HepG2 (cell line): ENCODE data around the gene PLXNA3. TPM values are rescaled to one million over a fixed set of nuclear protein-coding genes. Genes with fewer than 3 reads are reported as not detected.

Source experiments
- ATAC-seq: fragments of 200-7000 bp; cut with Tn5 transposase; 3 replicates; pipeline ENCODE4 v1.9.1; 2020; ENCODE audit warnings: mild to moderate bottlenecking, moderate library complexity
- BruUV-seq: library from RNA; stranded (reverse); fragments of 400-500 nt; replicated peaks from 2 replicates; lab custom pipeline; 2021; lab: Mats Ljungman, UMichigan
- CTCF ChIA-PET: fragments of 300-600 bp; formaldehyde crosslinking; extraction: SDS; loops from one replicate; lab custom pipeline; 2021; ENCODE audit warnings: low total read pairs, inconsistent platforms, low intra/inter-chr PET ratio; lab: Yijun Ruan, JAX
- POLR2A ChIA-PET: fragments of 350-600 bp; sonication (Branson Sonifier 250); formaldehyde crosslinking; loops from one replicate; lab custom pipeline; 2020; ENCODE audit warnings: antibody characterized with exemption, inconsistent platforms; lab: Yijun Ruan, JAX
- DNase-seq: peaks from one replicate; pipeline ENCODE4 v3.0.0-alpha.2; 2015; ENCODE audit warnings: low spot score
- FAIRE-seq: peaks from 3 replicates; lab custom pipeline; 2011; peaks lifted over from hg19 to GRCh38; lab: Jason Lieb, UNC
- H2AFZ ChIP-seq: one replicate; pipeline ENCODE4 v1.6.1; 2011; ENCODE audit warnings: low read length, inconsistent platforms
- H3K27ac ChIP-seq: fragments of 300-600 bp; 3 replicates; pipeline ENCODE4 v1.8.0; 2011; ENCODE audit warnings: mixed run types, mild to moderate bottlenecking, mixed read lengths, low read length, inconsistent platforms; ENCODE audit not compliant: insufficient read depth; ENCODE audit errors: extremely low read length
- H3K27me3 ChIP-seq, 2 experiments: fragments of 200-600 bp in 1 of 2; 2 replicates in 1 of 2; 3 replicates in 1 of 2; pipeline versions ENCODE4 v1.6.0 to v1.8.0; 2011; ENCODE audit warnings: low read length in 2 of 2, mild to moderate bottlenecking in 2 of 2, moderate library complexity in 2 of 2, inconsistent platforms in 1 of 2; ENCODE audit not compliant: insufficient read depth in 2 of 2, control insufficient read depth in 1 of 2
- H3K36me3 ChIP-seq, 2 experiments: fragments of 200-600 bp in 1 of 2; replicated peaks in 1 of 2; 2 replicates in 1 of 2; 3 replicates in 1 of 2; pipeline versions ENCODE4 v1.5.1 to v1.8.0; 2011; ENCODE audit warnings: low read length in 2 of 2, inconsistent platforms in 1 of 2; ENCODE audit not compliant: insufficient read depth in 2 of 2, control insufficient read depth in 1 of 2
- H3K4me1 ChIP-seq: 2 replicates; pipeline ENCODE4 v1.5.1; 2012; ENCODE audit warnings: low read length, inconsistent platforms; ENCODE audit not compliant: insufficient read depth
- H3K4me2 ChIP-seq: 2 replicates; pipeline ENCODE4 v1.6.0; 2011; ENCODE audit warnings: low read depth, low read length, inconsistent platforms
- H3K4me3 ChIP-seq, 3 experiments: fragments of 200-600 bp in 1 of 3; sonication (generic), shearing (Covaris generic) in 1 of 3; replicated peaks in 1 of 3; 2 replicates each; pipeline ENCODE4 v1.5.1; 2011 to 2016; ENCODE audit warnings: low read length in 3 of 3, inconsistent platforms in 2 of 3, low read depth in 2 of 3, mild to moderate bottlenecking in 2 of 3, control low read depth in 1 of 3, mixed read lengths in 1 of 3; ENCODE audit not compliant: insufficient read depth in 1 of 3
- H3K79me2 ChIP-seq: one replicate; pipeline ENCODE4 v1.6.1; 2011; ENCODE audit warnings: low read length, inconsistent platforms; ENCODE audit not compliant: insufficient read depth
- H3K9ac ChIP-seq: 2 replicates; pipeline ENCODE4 v1.6.0; 2011; ENCODE audit warnings: mild to moderate bottlenecking, low read depth, low read length, inconsistent platforms; ENCODE audit not compliant: insufficient read depth
- H3K9me3 ChIP-seq: 2 replicates; pipeline ENCODE4 v1.5.1; 2012; ENCODE audit warnings: mild to moderate bottlenecking, low read length
- H4K20me1 ChIP-seq: 2 replicates; pipeline ENCODE4 v1.6.0; 2011; ENCODE audit warnings: inconsistent platforms, mild to moderate bottlenecking, low read length, moderate library complexity; ENCODE audit not compliant: insufficient read depth
- ADNP ChIP-seq: sonication (generic); formaldehyde crosslinking; IDR thresholded peaks from 2 replicates; pipeline ENCODE4 v1.4.0; 2020; ENCODE audit warnings: missing genetic modification reagents
- AGO1 ChIP-seq: fragments of 200-400 bp; formaldehyde crosslinking; IDR thresholded peaks from 2 replicates; pipeline ENCODE4 v1.6.1; 2017; ENCODE audit warnings: mild to moderate bottlenecking, low read depth, low read length, moderate library complexity; ENCODE audit not compliant: poor library complexity, severe bottlenecking
- MTF2 ChIP-seq: sonication (generic); formaldehyde crosslinking; IDR thresholded peaks from 2 replicates; pipeline ENCODE4 v1.5.0; 2020; ENCODE audit warnings: missing genetic modification reagents, borderline replicate concordance
- RAD51 ChIP-seq: fragments of 450-650 bp; IDR thresholded peaks from 2 replicates; pipeline ENCODE4 v1.6.1; 2016; ENCODE audit warnings: borderline replicate concordance
- SAFB2 ChIP-seq: sonication (generic); formaldehyde crosslinking; IDR thresholded peaks from 2 replicates; pipeline ENCODE4 v1.5.1; 2020; ENCODE audit warnings: missing genetic modification reagents, low read depth, mild to moderate bottlenecking, borderline replicate concordance
- TBL1XR1 ChIP-seq: fragments of 150-350 bp; IDR thresholded peaks from 2 replicates; pipeline ENCODE4 v1.6.1; 2014; ENCODE audit warnings: borderline replicate concordance, low read length; ENCODE audit not compliant: partially characterized antibody
- TBP ChIP-seq: sonication (generic); formaldehyde crosslinking; IDR thresholded peaks from 2 replicates; pipeline ENCODE4 v1.5.0; 2020; ENCODE audit warnings: missing genetic modification reagents
- ZNF570 ChIP-seq: sonication (generic); formaldehyde crosslinking; IDR thresholded peaks from 2 replicates; pipeline ENCODE4 v1.4.0; 2020; ENCODE audit warnings: mild to moderate bottlenecking, missing genetic modification reagents, borderline replicate concordance
- ZNF7 ChIP-seq: IDR thresholded peaks from 2 replicates; pipeline ENCODE4 v1.6.1; 2016; ENCODE audit warnings: missing biosample characterization, missing genetic modification reagents
- WGBS: methylation state at CpG from one replicate; pipeline ENCODE4 v1.1.6; 2017; ENCODE audit warnings: low lambda C conversion rate; 5-methylcytosine and 5-hydroxymethylcytosine counted together
- in situ Hi-C: cut with HindIII; loops from 2 replicates; pipeline ENCODE4 v1.10.0; 2017; ENCODE audit warnings: low pct_unique_long_range_greater_than_20kb; ENCODE audit not compliant: extremely low pct_ligation_motif_present
- intact Hi-C: fragments of 100-400 bp; cut with micrococcal nuclease; formaldehyde crosslinking; loops from one replicate; pipeline ENCODE4 v1.10.0; 2022; ENCODE audit not compliant: unreplicated experiment
- polyA plus RNA-seq, 8 experiments: library from polyadenylated mRNA; depleted of rRNA in 3 of 8; stranded (reverse) in 7 of 8; unstranded in 1 of 8; fragments of >200 nt; fragmentation: Illumina TruSeq in 4 of 8; extraction: Trizol in 4 of 8; gene quantifications; 2 replicates each; pipeline versions ENCODE4 v1.2.1 to v1.2.3, GENCODE V29; 2011 to 2016; ENCODE audit warnings: low read depth in 4 of 8, missing spikeins in 1 of 8, mixed read lengths in 1 of 8; ENCODE audit not compliant: insufficient read depth in 1 of 8
- total RNA-seq, 5 experiments: library from RNA; depleted of rRNA; stranded (reverse); fragments of >200 nt; fragmentation: Illumina TruSeq; extraction: Trizol; gene quantifications; 2 replicates each; pipeline ENCODE4 v1.2.3, GENCODE V29; 2016; ENCODE audit warnings: low read depth in 1 of 5
- TF ChIP-seq, protein P1 (sequence below): sonication (generic); formaldehyde crosslinking; IDR thresholded peaks from 2 replicates; pipeline ENCODE4 v1.5.1; 2020; ENCODE audit warnings: mild to moderate bottlenecking, missing genetic modification reagents, borderline replicate concordance
- TF ChIP-seq, protein P2 (sequence below): sonication (generic); formaldehyde crosslinking; IDR thresholded peaks from 2 replicates; pipeline ENCODE4 v1.5.0; 2020; ENCODE audit warnings: mild to moderate bottlenecking, missing genetic modification reagents, moderate library complexity

PLXNA3 gene
- total and polyA plus RNA-seq, 2 of the 13 experiments (the other 11 are each of a cell fraction or from before 2014, with no cell fraction given), result 5.8 to 20.6 TPM

GRCh38 chrX:154505734-154506133, 47.7 kb downstream of the PLXNA3 start (continued):
- TF ChIP-seq SAFB2 (CRISPR knock-in tag) (no peak), RAD51 (no peak), ADNP (CRISPR knock-in tag) (no peak), TBL1XR1 (no peak), AGO1 (no peak)
- TF ChIP-seq, protein P1, sequence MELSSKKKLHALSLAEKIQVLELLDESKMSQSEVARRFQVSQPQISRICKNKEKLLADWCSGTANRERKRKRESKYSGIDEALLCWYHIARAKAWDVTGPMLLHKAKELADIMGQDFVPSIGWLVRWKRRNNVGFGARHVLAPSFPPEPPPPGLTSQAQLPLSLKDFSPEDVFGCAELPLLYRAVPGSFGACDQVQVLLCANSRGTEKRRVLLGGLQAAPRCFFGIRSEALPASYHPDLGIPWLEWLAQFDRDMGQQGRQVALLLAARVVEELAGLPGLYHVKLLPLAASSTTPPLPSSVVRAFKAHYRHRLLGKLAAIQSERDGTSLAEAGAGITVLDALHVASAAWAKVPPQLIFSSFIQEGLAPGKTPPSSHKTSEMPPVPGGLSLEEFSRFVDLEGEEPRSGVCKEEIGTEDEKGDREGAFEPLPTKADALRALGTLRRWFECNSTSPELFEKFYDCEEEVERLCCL (CRISPR knock-in tag), result no peak

GRCh38 chrX:154506483-154507332, 48.6 kb downstream of the PLXNA3 start:
- Histone ChIP-seq H3K4me1 (0 out of 2 replicates have a peak, but pooled peaks cover 6% of the 10 kb centered on the region), H4K20me1 (no peaks in the 10 kb centered on the region), H3K27me3 (no peaks in the 10 kb centered on the region), H3K79me2 (no peaks in the 10 kb centered on the region), H3K9ac (no peak overlapping the region), H2AFZ (no peak overlapping the region), H3K36me3 (no peaks in the 10 kb centered on the region), H3K4me3 (no peak overlapping the region), H3K4me2 (no peak overlapping the region), H3K9me3 (no peaks in the 10 kb centered on the region), H3K27ac (no peak overlapping the region)
- intact Hi-C loops (no loop called here), in situ Hi-C loops (no loop called here)
- DNase-seq, result no peak
- ATAC-seq, result no peak
- POLR2A ChIA-PET, result no interaction called here
- CTCF ChIA-PET, result no interaction called here
- BruUV-seq, result no TSS peak
- 100% methylated on average over 1 of the region's 37 CpGs for WGBS
- no peak for FAIRE-seq
- no peak for TF ChIP-seq SAFB2 (CRISPR knock-in tag)
- no peak for TF ChIP-seq TBP (CRISPR knock-in tag)
- TF ChIP-seq, protein P2, sequence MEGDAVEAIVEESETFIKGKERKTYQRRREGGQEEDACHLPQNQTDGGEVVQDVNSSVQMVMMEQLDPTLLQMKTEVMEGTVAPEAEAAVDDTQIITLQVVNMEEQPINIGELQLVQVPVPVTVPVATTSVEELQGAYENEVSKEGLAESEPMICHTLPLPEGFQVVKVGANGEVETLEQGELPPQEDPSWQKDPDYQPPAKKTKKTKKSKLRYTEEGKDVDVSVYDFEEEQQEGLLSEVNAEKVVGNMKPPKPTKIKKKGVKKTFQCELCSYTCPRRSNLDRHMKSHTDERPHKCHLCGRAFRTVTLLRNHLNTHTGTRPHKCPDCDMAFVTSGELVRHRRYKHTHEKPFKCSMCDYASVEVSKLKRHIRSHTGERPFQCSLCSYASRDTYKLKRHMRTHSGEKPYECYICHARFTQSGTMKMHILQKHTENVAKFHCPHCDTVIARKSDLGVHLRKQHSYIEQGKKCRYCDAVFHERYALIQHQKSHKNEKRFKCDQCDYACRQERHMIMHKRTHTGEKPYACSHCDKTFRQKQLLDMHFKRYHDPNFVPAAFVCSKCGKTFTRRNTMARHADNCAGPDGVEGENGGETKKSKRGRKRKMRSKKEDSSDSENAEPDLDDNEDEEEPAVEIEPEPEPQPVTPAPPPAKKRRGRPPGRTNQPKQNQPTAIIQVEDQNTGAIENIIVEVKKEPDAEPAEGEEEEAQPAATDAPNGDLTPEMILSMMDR (CRISPR knock-in tag), result no peak
- no peak for TF ChIP-seq ZNF7 (CRISPR knock-in tag)
- no peak for TF ChIP-seq MTF2 (CRISPR knock-in tag)
- no peak for TF ChIP-seq ZNF570
